ENCODE measurements around the gene TCF23.

Gene TCF23

GRCh38 chr2:27128668-27129571 is 19.9 kb upstream of the TCF23 start:
- DNase-seq (ENCODE audit: low read depth in 2 of 2): no peak

- DNase-seq (ENCODE audit: low read depth in 2 of 2): no peak
Observed at GRCh38 chr2:27130396-27130795, 18.4 kb upstream of the TCF23 start.

- DNase-seq (ENCODE audit: low read depth in 2 of 2): no peak
Observed at GRCh38 chr2:27131429-27131828, 17.4 kb upstream of the TCF23 start.

- DNase-seq (ENCODE audit: low read depth in 2 of 2): no peak
Observed at GRCh38 chr2:27133195-27133875, 15.5 kb upstream of the TCF23 start.

- peak; percentile 95 to 98 for DNase-seq (ENCODE audit: low read depth in 2 of 2)
Observed at GRCh38 chr2:27133905-27134780, 14.7 kb upstream of the TCF23 start, which contains the start of gene PREB. Gene PREB (minus strand): TSS chr2:27134636. CDS start chr2:27134421, 215 bp downstream.

- DNase-seq (ENCODE audit: low read depth in 2 of 2): no peak
Observed at GRCh38 chr2:27134781-27135477, 13.9 kb upstream of the TCF23 start.

GRCh38 chr2:27135478-27135955 is 13.3 kb upstream of the TCF23 start:
- no peak for DNase-seq (ENCODE audit: low read depth in 2 of 2)

GRCh38 chr2:27136751-27137150 is 12.1 kb upstream of the TCF23 start:
- DNase-seq (ENCODE audit: low read depth in 2 of 2): no peak

- no peak for DNase-seq (ENCODE audit: low read depth in 2 of 2)
Observed at GRCh38 chr2:27137322-27137935, 11.4 kb upstream of the TCF23 start.

GRCh38 chr2:27138111-27138510 is 10.7 kb upstream of the TCF23 start:
- DNase-seq (ENCODE audit: low read depth in 2 of 2): no peak

- no peak for DNase-seq (ENCODE audit: low read depth in 2 of 2)
Observed at GRCh38 chr2:27139310-27139709, 9.5 kb upstream of the TCF23 start, which contains the start of gene PRR30. Gene PRR30 (minus strand): TSS chr2:27139410. CDS start chr2:27138329, 1,081 bp downstream.

GRCh38 chr2:27143285-27143684 is 5.5 kb upstream of the TCF23 start:
- DNase-seq (ENCODE audit: low read depth in 2 of 2): no peak

- no peak for DNase-seq (ENCODE audit: low read depth in 2 of 2)
Observed at GRCh38 chr2:27145682-27146081, 3.1 kb upstream of the TCF23 start.

- DNase-seq (ENCODE audit: low read depth in 2 of 2): no peak
Observed at GRCh38 chr2:27147935-27148334, 869 bp upstream of the TCF23 start.

GRCh38 chr2:27149570-27150405 is 984 bp downstream of the TCF23 start:
- DNase-seq (ENCODE audit: low read depth in 2 of 2): no peak

GRCh38 chr2:27150639-27151230 is 1.9 kb downstream of the TCF23 start:
- DNase-seq (ENCODE audit: low read depth in 2 of 2): no peak

GRCh38 chr2:27152102-27152795 is 3.4 kb downstream of the TCF23 start:
- DNase-seq (ENCODE audit: low read depth in 2 of 2): no peak

GRCh38 chr2:27152796-27153464 is 4.1 kb downstream of the TCF23 start:
- DNase-seq (ENCODE audit: low read depth in 2 of 2): no peak
